Activated CD8-positive, alpha-beta memory T cell treated with anti-CD3 and anti-CD28 coated beads for 36 hours (primary cell): ENCODE measurements around the gene GNPTG. TPM values are rescaled to one million over a fixed set of nuclear protein-coding genes. Genes with fewer than 3 reads are reported as not detected.
"Not testable (repeated sequence)": the region's sequence is repeated elsewhere in the genome, so short reads cannot be mapped to it uniquely, and the experiment has no call there.

ENCODE experiments used
- CTCF ChIA-PET: fragments of 350-600 bp; sonication (Branson Sonifier 250); formaldehyde crosslinking; loops from one replicate; lab custom pipeline; 2021; ENCODE audit warnings: antibody characterized with exemption; lab: Charles Lee
- POLR2A ChIA-PET: fragments of 350-600 bp; sonication (Branson Sonifier 250); formaldehyde crosslinking; loops from one replicate; lab custom pipeline; 2021; ENCODE audit warnings: antibody characterized with exemption; lab: Charles Lee
- total RNA-seq, 2 experiments: library from RNA; stranded (reverse); gene quantifications; one replicate each; pipeline ENCODE4 v1.2.3, GENCODE V29; 2021

Gene GNPTG
- total RNA-seq, 2 experiments from 2014 or later = 25.7 to 26.1 TPM

GRCh38 chr16:1316033-1316405, 35.7 kb upstream of the GNPTG start:
- ChIA-PET POLR2A (interaction anchor here (0.9 kb wide), 1 partner anchor 8 kb away, joined by 4 read pairs; no protein-coding TSS in a partner anchor), CTCF (interaction anchor here (1.8 kb wide), 1 partner anchor 15 kb away, joined by 5 read pairs; no protein-coding TSS in a partner anchor)

GRCh38 chr16:1317479-1318267, 34.1 kb upstream of the GNPTG start:
- POLR2A ChIA-PET = no interaction called here
- CTCF ChIA-PET = interaction anchor here (1.8 kb wide), 1 partner anchor 13 kb away, joined by 5 read pairs; no protein-coding TSS in a partner anchor

- POLR2A ChIA-PET = no interaction called here
- CTCF ChIA-PET = no interaction called here
These were observed 33.5 kb upstream of the GNPTG start for GRCh38 chr16:1318268-1318545.

GRCh38 chr16:1319041-1319440, 32.7 kb upstream of the GNPTG start:
- CTCF ChIA-PET = no interaction called here
- POLR2A ChIA-PET = no interaction called here

- ChIA-PET CTCF (no interaction called here), POLR2A (no interaction called here)
These were observed 31.6 kb upstream of the GNPTG start for GRCh38 chr16:1320097-1320496.

GRCh38 chr16:1320658-1321240, 31.0 kb upstream of the GNPTG start:
- ChIA-PET CTCF (interaction anchor here (0.6 kb wide), 1 partner anchor 320 kb away, joined by 3 read pairs; no protein-coding TSS in a partner anchor), POLR2A (no interaction called here)

- ChIA-PET POLR2A (no interaction called here), CTCF (no interaction called here)
These were observed 29.3 kb upstream of the GNPTG start for GRCh38 chr16:1322407-1322806.

- ChIA-PET CTCF (no interaction called here), POLR2A (interaction anchor here (0.9 kb wide), 1 partner anchor 8 kb away, joined by 4 read pairs; no protein-coding TSS in a partner anchor)
These were observed 28.2 kb upstream of the GNPTG start for GRCh38 chr16:1323296-1324239.

- ChIA-PET POLR2A (interaction anchor here (0.9 kb wide), 1 partner anchor 9 kb away, joined by 4 read pairs; no protein-coding TSS in a partner anchor), CTCF (no interaction called here)
These were observed 27.4 kb upstream of the GNPTG start for GRCh38 chr16:1324286-1324826.

GRCh38 chr16:1325261-1325660, 26.5 kb upstream of the GNPTG start:
- ChIA-PET CTCF (no interaction called here), POLR2A (no interaction called here)

GRCh38 chr16:1325673-1326371, 25.9 kb upstream of the GNPTG start:
- ChIA-PET POLR2A (no interaction called here), CTCF (interaction anchor here (0.6 kb wide), 1 partner anchor 464 kb away, joined by 3 read pairs; no protein-coding TSS in a partner anchor)

GRCh38 chr16:1326391-1326790, 25.3 kb upstream of the GNPTG start:
- ChIA-PET POLR2A (no interaction called here), CTCF (interaction anchor here (0.6 to 1.2 kb wide), 2 partner anchors 11 to 464 kb away, joined by 3 read pairs; no protein-coding TSS in a partner anchor)

GRCh38 chr16:1326946-1327618, 24.6 kb upstream of the GNPTG start:
- ChIA-PET POLR2A (no interaction called here), CTCF (interaction anchor here (0.6 to 1.2 kb wide), 2 partner anchors 11 to 90 kb away, joined by 3 to 4 read pairs; no protein-coding TSS in a partner anchor)

- POLR2A ChIA-PET = no interaction called here
- CTCF ChIA-PET = interaction anchor here (0.6 to 1.2 kb wide), 2 partner anchors 10 to 89 kb away, joined by 3 to 4 read pairs; no protein-coding TSS in a partner anchor
These were observed 24.1 kb upstream of the GNPTG start for GRCh38 chr16:1327619-1327947.

GRCh38 chr16:1328136-1328535, 23.6 kb upstream of the GNPTG start:
- CTCF ChIA-PET, POLR2A ChIA-PET: not testable (repeated sequence)

- CTCF ChIA-PET = interaction anchor here (1.4 kb wide), 1 partner anchor 35 kb away, joined by 5 read pairs; no protein-coding TSS in a partner anchor
These were observed 22.8 kb upstream of the GNPTG start for GRCh38 chr16:1328961-1329360.

GRCh38 chr16:1330260-1330914, 21.3 kb upstream of the GNPTG start:
- ChIA-PET CTCF (interaction anchor here (0.9 to 1.4 kb wide), 5 partner anchors 12 to 366 kb away, joined by 3 to 6 read pairs (median 5); no protein-coding TSS in a partner anchor), POLR2A (no interaction called here)

More at GRCh38 chr16:1328961-1329360, 22.8 kb upstream of the GNPTG start:
- POLR2A ChIA-PET = not testable (repeated sequence)
